ENCODE measurements around the gene RPE65. TPM values are rescaled to one million over a fixed set of nuclear protein-coding genes. Genes with fewer than 3 reads are reported as not detected.

Gene RPE65
- polyA plus RNA-seq, 1 donor (not counting 4 experiments of a cell fraction or from before 2014, with no cell fraction given): not detected

DNA sequence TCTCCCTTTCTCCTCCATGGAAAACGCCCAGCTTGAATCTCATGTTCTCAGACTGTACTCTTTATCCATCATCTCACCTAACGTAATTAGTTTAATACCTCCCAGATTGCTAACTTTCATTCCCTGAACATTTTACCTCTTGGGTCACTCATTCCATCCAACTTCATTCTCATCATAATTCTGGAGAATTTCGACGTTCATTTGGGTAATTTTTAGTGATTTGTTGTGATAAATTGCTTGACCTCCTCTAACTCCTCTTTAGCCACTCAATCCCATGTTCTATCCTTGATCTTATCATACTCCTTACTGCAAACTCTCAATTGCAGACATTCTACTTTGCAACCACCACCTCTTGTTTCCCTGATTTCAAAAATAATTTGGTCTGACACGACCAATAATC is 28.4 kb downstream of the RPE65 start:
- Histone ChIP-seq H2AFZ (ENCODE audit: control insufficient read depth, low read length) (no peak overlapping the region), H3K9ac (ENCODE audit: control insufficient read depth, extremely low read depth, insufficient read depth, low read length) (no peak overlapping the region), H3K9me3 (ENCODE audit: control insufficient read depth, low read depth, low read length) (no peaks in the 10 kb centered on the region), H3K79me2 (ENCODE audit: control insufficient read depth, insufficient read depth, low read length) (no peaks in the 10 kb centered on the region), H4K20me1 (ENCODE audit: control insufficient read depth, extremely low read depth, insufficient read depth, low read length) (no peaks in the 10 kb centered on the region), H3K27ac (ENCODE audit: control insufficient read depth, insufficient read depth, low read length) (no peak overlapping the region), H3K4me1 (ENCODE audit: control insufficient read depth, extremely low read depth, insufficient read depth, low read length) (no peaks in the 10 kb centered on the region), H3K27me3 (ENCODE audit: control insufficient read depth, extremely low read depth, insufficient read depth, low read length) (no peaks in the 10 kb centered on the region), H3K9me1 (ENCODE audit: control insufficient read depth, extremely low read depth, insufficient read depth, low read length) (no peaks in the 10 kb centered on the region), H3K4me3 (ENCODE audit: control insufficient read depth in 2 of 3, extremely low read depth in 1 of 3, insufficient read depth in 2 of 3, low read depth in 1 of 3, low read length in 3 of 3) (no peak overlapping the region), H3K4me2 (ENCODE audit: control insufficient read depth, extremely low read depth, insufficient read depth, low read depth, low read length) (no peak overlapping the region), H3K36me3 (ENCODE audit: control insufficient read depth in 2 of 2, extremely low read depth in 1 of 2, insufficient read depth in 2 of 2, low read length in 2 of 2) (no peaks in the 10 kb centered on the region)
- TF ChIP-seq, protein P1, sequence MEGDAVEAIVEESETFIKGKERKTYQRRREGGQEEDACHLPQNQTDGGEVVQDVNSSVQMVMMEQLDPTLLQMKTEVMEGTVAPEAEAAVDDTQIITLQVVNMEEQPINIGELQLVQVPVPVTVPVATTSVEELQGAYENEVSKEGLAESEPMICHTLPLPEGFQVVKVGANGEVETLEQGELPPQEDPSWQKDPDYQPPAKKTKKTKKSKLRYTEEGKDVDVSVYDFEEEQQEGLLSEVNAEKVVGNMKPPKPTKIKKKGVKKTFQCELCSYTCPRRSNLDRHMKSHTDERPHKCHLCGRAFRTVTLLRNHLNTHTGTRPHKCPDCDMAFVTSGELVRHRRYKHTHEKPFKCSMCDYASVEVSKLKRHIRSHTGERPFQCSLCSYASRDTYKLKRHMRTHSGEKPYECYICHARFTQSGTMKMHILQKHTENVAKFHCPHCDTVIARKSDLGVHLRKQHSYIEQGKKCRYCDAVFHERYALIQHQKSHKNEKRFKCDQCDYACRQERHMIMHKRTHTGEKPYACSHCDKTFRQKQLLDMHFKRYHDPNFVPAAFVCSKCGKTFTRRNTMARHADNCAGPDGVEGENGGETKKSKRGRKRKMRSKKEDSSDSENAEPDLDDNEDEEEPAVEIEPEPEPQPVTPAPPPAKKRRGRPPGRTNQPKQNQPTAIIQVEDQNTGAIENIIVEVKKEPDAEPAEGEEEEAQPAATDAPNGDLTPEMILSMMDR (optimal IDR thresholded peaks at IDR 0.05 in 1 of 3, IDR thresholded peaks at IDR 0.05 in 1 of 3, conservative IDR thresholded peaks at IDR 0.05 in 1 of 3; ENCODE audit: extremely low read depth in 1 of 3, insufficient read depth in 2 of 3, low read length in 3 of 3): no peak
- TF ChIP-seq EZH2 (IDR thresholded peaks at IDR 0.05; ENCODE audit: low read length): no peak
- dilution Hi-C loops (cut with MboI; ENCODE audit: extremely low pct_ligation_motif_present, low sequenced_read_pairs): no loop called here
- DNase-seq (ENCODE audit: low read depth, low spot score) (no peak), FAIRE-seq (no peak)

DNA sequence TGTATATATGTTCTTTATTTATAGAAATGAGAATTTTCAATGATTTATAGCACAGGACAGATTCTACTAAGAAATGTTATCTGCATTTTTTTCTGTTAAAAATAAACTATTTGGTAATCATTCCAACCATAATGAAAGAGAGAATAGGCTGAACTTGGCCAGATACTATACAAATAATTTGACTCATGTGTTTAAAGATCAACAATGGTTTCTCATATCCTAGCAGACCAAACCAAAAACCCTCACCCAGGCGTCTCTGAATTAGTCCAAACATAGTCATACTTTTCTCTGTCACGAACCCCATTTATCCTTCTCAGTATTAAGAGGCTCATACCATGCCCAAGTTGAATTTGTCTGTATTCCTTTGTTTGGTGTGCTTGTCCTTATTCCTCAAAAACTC is 40.3 kb downstream of the RPE65 start:
- H3K9me1 ChIP-seq (ENCODE audit: control insufficient read depth, extremely low read depth, insufficient read depth, low read length): no peaks in the 10 kb centered on the region
- dilution Hi-C loops (cut with MboI; ENCODE audit: extremely low pct_ligation_motif_present, low sequenced_read_pairs): no loop called here
- no peak overlapping the region for H3K27ac ChIP-seq (ENCODE audit: control insufficient read depth, insufficient read depth, low read length)
- H2AFZ ChIP-seq (ENCODE audit: control insufficient read depth, low read length): no peak overlapping the region
- no peak for TF ChIP-seq EZH2 (IDR thresholded peaks at IDR 0.05; ENCODE audit: low read length)
- TF ChIP-seq, protein P1 (optimal IDR thresholded peaks at IDR 0.05 in 1 of 3, IDR thresholded peaks at IDR 0.05 in 1 of 3, conservative IDR thresholded peaks at IDR 0.05 in 1 of 3; ENCODE audit: extremely low read depth in 1 of 3, insufficient read depth in 2 of 3, low read length in 3 of 3): no peak
- no peak for DNase-seq (ENCODE audit: low read depth, low spot score)
- H3K27me3 ChIP-seq (ENCODE audit: control insufficient read depth, extremely low read depth, insufficient read depth, low read length): no peaks in the 10 kb centered on the region
- H4K20me1 ChIP-seq (ENCODE audit: control insufficient read depth, extremely low read depth, insufficient read depth, low read length): no peaks in the 10 kb centered on the region
- H3K4me3 ChIP-seq (ENCODE audit: control insufficient read depth in 2 of 3, extremely low read depth in 1 of 3, insufficient read depth in 2 of 3, low read depth in 1 of 3, low read length in 3 of 3): no peak overlapping the region
- no peak overlapping the region for H3K9ac ChIP-seq (ENCODE audit: control insufficient read depth, extremely low read depth, insufficient read depth, low read length)
- H3K36me3 ChIP-seq (ENCODE audit: control insufficient read depth in 2 of 2, extremely low read depth in 1 of 2, insufficient read depth in 2 of 2, low read length in 2 of 2): no peaks in the 10 kb centered on the region
- no peak overlapping the region for H3K4me2 ChIP-seq (ENCODE audit: control insufficient read depth, extremely low read depth, insufficient read depth, low read depth, low read length)
- no peak for FAIRE-seq
- no peaks in the 10 kb centered on the region for H3K79me2 ChIP-seq (ENCODE audit: control insufficient read depth, insufficient read depth, low read length)
- H3K4me1 ChIP-seq (ENCODE audit: control insufficient read depth, extremely low read depth, insufficient read depth, low read length): no peaks in the 10 kb centered on the region
- no peaks in the 10 kb centered on the region for H3K9me3 ChIP-seq (ENCODE audit: control insufficient read depth, low read depth, low read length)
